GM12878 (cell line): ENCODE results near the gene CDC5L. TPM values are rescaled to one million over a fixed set of nuclear protein-coding genes. Genes with fewer than 3 reads are reported as not detected.

ENCODE experiments used
- ATAC-seq: fragments of 200-7000 bp; cut with Tn5 transposase; 3 replicates; pipeline ENCODE4 v1.9.1; 2020; ENCODE audit warnings: mild to moderate bottlenecking, moderate library complexity
- BruUV-seq: library from RNA; stranded (reverse); fragments of 400-500 nt; replicated peaks from 2 replicates; lab custom pipeline; 2021; lab: Mats Ljungman, UMichigan
- CTCF ChIA-PET: fragments of 300-600 bp; sonication (Branson Sonifier 250); formaldehyde crosslinking; extraction: SDS; loops from one replicate; lab custom pipeline; 2021; ENCODE audit warnings: inconsistent platforms; lab: Yijun Ruan, JAX
- POLR2A ChIA-PET: fragments of 350-600 bp; formaldehyde crosslinking; extraction: SDS; loops from one replicate; lab custom pipeline; 2021; ENCODE audit warnings: inconsistent platforms; lab: Charles Lee
- RAD21 ChIA-PET: fragments of 300-600 bp; sonication (Branson Sonifier 250); formaldehyde crosslinking; loops from one replicate; lab custom pipeline; 2023; ENCODE audit warnings: antibody characterized with exemption; ENCODE audit not compliant: unreplicated experiment; lab: Charles Lee
- SMC1A ChIA-PET: fragments of 300-600 bp; sonication (Branson Sonifier 250); formaldehyde crosslinking; loops from one replicate; lab custom pipeline; 2023; ENCODE audit not compliant: unreplicated experiment, uncharacterized antibody; lab: Charles Lee
- DNase-seq: peaks from one replicate; pipeline ENCODE4 v3.0.0-alpha.2; 2011; ENCODE audit warnings: low read depth, low spot score
- FAIRE-seq: peaks from 3 replicates; lab custom pipeline; 2011; peaks lifted over from hg19 to GRCh38; lab: Jason Lieb, UNC
- H2AFZ ChIP-seq: 2 replicates; pipeline ENCODE4 v1.6.0; 2011; ENCODE audit warnings: low read depth, low read length, control low read depth; ENCODE audit not compliant: control insufficient read depth
- H3K27ac ChIP-seq: 2 replicates; pipeline ENCODE4 v1.5.1; 2011; ENCODE audit warnings: control low read depth; ENCODE audit not compliant: control insufficient read depth, insufficient read depth
- H3K27me3 ChIP-seq, 2 experiments: replicated peaks in 1 of 2; 2 replicates each; pipeline versions ENCODE4 v1.6.0 to v1.6.1; 2011; ENCODE audit warnings: low read length in 1 of 2; ENCODE audit not compliant: control insufficient read depth in 2 of 2, insufficient read depth in 2 of 2
- H3K36me3 ChIP-seq, 2 experiments: 2 replicates each; pipeline ENCODE4 v1.5.1; 2011; ENCODE audit warnings: low read length in 1 of 2; ENCODE audit not compliant: control insufficient read depth in 2 of 2, insufficient read depth in 2 of 2
- H3K4me1 ChIP-seq: 2 replicates; pipeline ENCODE4 v1.6.1; 2011; ENCODE audit warnings: mild to moderate bottlenecking, low read length, moderate library complexity, mixed read lengths; ENCODE audit not compliant: control insufficient read depth, insufficient read depth
- H3K4me2 ChIP-seq: 2 replicates; pipeline ENCODE4 v1.6.0; 2011; ENCODE audit warnings: control low read depth; ENCODE audit not compliant: control insufficient read depth, insufficient read depth
- H3K4me3 ChIP-seq: fragments of 200-600 bp; sonication (generic); 2 replicates; pipeline ENCODE4 v1.5.1; 2016
- H3K79me2 ChIP-seq: 2 replicates; pipeline ENCODE4 v1.6.0; 2011; ENCODE audit warnings: low read length; ENCODE audit not compliant: control insufficient read depth, insufficient read depth
- H3K9ac ChIP-seq: 2 replicates; pipeline ENCODE4 v1.8.0; 2011; ENCODE audit warnings: low read length, control low read depth, mixed read lengths; ENCODE audit not compliant: control insufficient read depth, insufficient read depth
- H3K9me3 ChIP-seq: replicated peaks from 3 replicates; pipeline ENCODE4 v1.5.1; 2011; ENCODE audit warnings: mild to moderate bottlenecking, low read length; ENCODE audit not compliant: control insufficient read depth, insufficient read depth
- H4K20me1 ChIP-seq: 2 replicates; pipeline ENCODE4 v1.6.0; 2011; ENCODE audit not compliant: control insufficient read depth, insufficient read depth
- CBFB ChIP-seq: IDR thresholded peaks from 2 replicates; pipeline ENCODE4 v1.6.1; 2016; ENCODE audit warnings: antibody characterized with exemption, low read depth
- DPF2 ChIP-seq: fragments of 450-650 bp; IDR thresholded peaks from 2 replicates; pipeline ENCODE4 v1.6.1; 2017; ENCODE audit warnings: mild to moderate bottlenecking
- E2F8 ChIP-seq: fragments of 450-650 bp; IDR thresholded peaks from 2 replicates; pipeline ENCODE4 v1.6.1; 2018; ENCODE audit warnings: mild to moderate bottlenecking, low read depth, moderate library complexity; ENCODE audit not compliant: partially characterized antibody
- FOXM1 ChIP-seq: IDR thresholded peaks from 2 replicates; pipeline ENCODE4 v1.6.1; 2012; ENCODE audit warnings: low read depth, mild to moderate bottlenecking, inconsistent platforms, low read length, moderate library complexity
- PML ChIP-seq: IDR thresholded peaks from 2 replicates; pipeline ENCODE4 v1.6.1; 2012; ENCODE audit warnings: low read length, inconsistent platforms
- SMARCA5 ChIP-seq: fragments of 450-650 bp; IDR thresholded peaks from 2 replicates; pipeline ENCODE4 v1.6.1; 2017; ENCODE audit warnings: mild to moderate bottlenecking
- WGBS: methylation state at CpG from one replicate; pipeline ENCODE4 v1.1.6; 2016; ENCODE audit warnings: low lambda C conversion rate; ENCODE audit not compliant: insufficient replicate concordance, insufficient coverage; ENCODE audit errors: missing lambda C conversion rate; 5-methylcytosine and 5-hydroxymethylcytosine counted together
- in situ Hi-C: fragments of 300-500 bp; cut with MboI; formaldehyde crosslinking; loops from 9 replicates; pipeline ENCODE4 v1.14.3; 2018; ENCODE audit warnings: mixed read lengths
- intact Hi-C: fragments of 100-400 bp; cut with micrococcal nuclease; formaldehyde crosslinking; loops from one replicate; pipeline ENCODE4 v1.14.2; 2022; ENCODE audit not compliant: unreplicated experiment
- polyA plus RNA-seq, 11 experiments: library from polyadenylated mRNA; depleted of rRNA in 4 of 11; unstranded in 6 of 11; stranded (reverse) in 5 of 11; fragments of >200 nt; fragmentation: Nextera tagmentation in 4 of 11; fragmentation: Illumina TruSeq in 1 of 11; extraction: Ambion mirVana in 4 of 11; extraction: Trizol in 1 of 11; gene quantifications; 1 replicate in 1 of 11; 2 replicates in 10 of 11; pipeline versions ENCODE4 v1.2.1 to v1.2.3, GENCODE V29; 2011 to 2016; ENCODE audit warnings: inconsistent platforms in 2 of 11, missing spikeins in 2 of 11, low read depth in 1 of 11
- total RNA-seq, 4 experiments: library from RNA; depleted of rRNA in 3 of 4; stranded (reverse); fragments of >200 nt in 3 of 4; fragmentation: Illumina TruSeq in 1 of 4; extraction: Trizol in 1 of 4; gene quantifications; 2 replicates each; pipeline versions ENCODE4 v1.2.1 to v1.2.3, GENCODE V29; 2013 to 2021
- TF ChIP-seq, protein P1 (sequence below): fragments of 450-650 bp; IDR thresholded peaks from 2 replicates; pipeline ENCODE4 v1.6.1; 2016; ENCODE audit warnings: mild to moderate bottlenecking, moderate library complexity, borderline replicate concordance
- TF ChIP-seq, protein P2 (sequence below): IDR thresholded peaks from 2 replicates; pipeline ENCODE4 v1.6.1; 2011; ENCODE audit warnings: low read depth, mild to moderate bottlenecking, low read length, moderate library complexity, borderline replicate concordance; ENCODE audit errors: extremely low read depth

CDC5L gene
- total and polyA plus RNA-seq, 10 of the 15 experiments (the other 5 are each of a cell fraction or from before 2014, with no cell fraction given): 13.2 to 29.4 (median 18.8) TPM

- no TSS peak for BruUV-seq
- H3K4me2 ChIP-seq: no peak overlapping the region
- no peaks in the 10 kb centered on the region for H4K20me1 ChIP-seq
- no peak overlapping the region for H2AFZ ChIP-seq
- SMC1A ChIA-PET: interaction anchor here (1.0 kb wide), 1 partner anchor 10 kb away, joined by 3 read pairs; no protein-coding TSS in a partner anchor
- DNase-seq (no peak), FAIRE-seq (no peak)
- 96% methylated on average over 1 of the region's 1 CpG for WGBS
- H3K27ac ChIP-seq: no peak overlapping the region
- no peak overlapping the region for H3K4me3 ChIP-seq
- peaks cover 11% of the 10 kb centered on the region; the same call in 2 of the 3 replicates for H3K9me3 ChIP-seq
- no peaks in the 10 kb centered on the region for H3K27me3 ChIP-seq
- CTCF ChIA-PET: interaction anchor here (4.7 kb wide), 1 partner anchor 11 kb away, joined by 22 read pairs; no protein-coding TSS in a partner anchor
- no peak overlapping the region for H3K9ac ChIP-seq
- in situ Hi-C loops: no loop called here
- H3K36me3 ChIP-seq: peaks cover 2 to 26% of the 10 kb centered on the region in 2 experiments
- no peaks in the 10 kb centered on the region; the same call in 1 of the 2 replicates for H3K79me2 ChIP-seq
- no peak for TF ChIP-seq CBFB
- TF ChIP-seq SMARCA5: no peak
- TF ChIP-seq PML: no peak
- no peak for TF ChIP-seq FOXM1
- TF ChIP-seq, protein P1, sequence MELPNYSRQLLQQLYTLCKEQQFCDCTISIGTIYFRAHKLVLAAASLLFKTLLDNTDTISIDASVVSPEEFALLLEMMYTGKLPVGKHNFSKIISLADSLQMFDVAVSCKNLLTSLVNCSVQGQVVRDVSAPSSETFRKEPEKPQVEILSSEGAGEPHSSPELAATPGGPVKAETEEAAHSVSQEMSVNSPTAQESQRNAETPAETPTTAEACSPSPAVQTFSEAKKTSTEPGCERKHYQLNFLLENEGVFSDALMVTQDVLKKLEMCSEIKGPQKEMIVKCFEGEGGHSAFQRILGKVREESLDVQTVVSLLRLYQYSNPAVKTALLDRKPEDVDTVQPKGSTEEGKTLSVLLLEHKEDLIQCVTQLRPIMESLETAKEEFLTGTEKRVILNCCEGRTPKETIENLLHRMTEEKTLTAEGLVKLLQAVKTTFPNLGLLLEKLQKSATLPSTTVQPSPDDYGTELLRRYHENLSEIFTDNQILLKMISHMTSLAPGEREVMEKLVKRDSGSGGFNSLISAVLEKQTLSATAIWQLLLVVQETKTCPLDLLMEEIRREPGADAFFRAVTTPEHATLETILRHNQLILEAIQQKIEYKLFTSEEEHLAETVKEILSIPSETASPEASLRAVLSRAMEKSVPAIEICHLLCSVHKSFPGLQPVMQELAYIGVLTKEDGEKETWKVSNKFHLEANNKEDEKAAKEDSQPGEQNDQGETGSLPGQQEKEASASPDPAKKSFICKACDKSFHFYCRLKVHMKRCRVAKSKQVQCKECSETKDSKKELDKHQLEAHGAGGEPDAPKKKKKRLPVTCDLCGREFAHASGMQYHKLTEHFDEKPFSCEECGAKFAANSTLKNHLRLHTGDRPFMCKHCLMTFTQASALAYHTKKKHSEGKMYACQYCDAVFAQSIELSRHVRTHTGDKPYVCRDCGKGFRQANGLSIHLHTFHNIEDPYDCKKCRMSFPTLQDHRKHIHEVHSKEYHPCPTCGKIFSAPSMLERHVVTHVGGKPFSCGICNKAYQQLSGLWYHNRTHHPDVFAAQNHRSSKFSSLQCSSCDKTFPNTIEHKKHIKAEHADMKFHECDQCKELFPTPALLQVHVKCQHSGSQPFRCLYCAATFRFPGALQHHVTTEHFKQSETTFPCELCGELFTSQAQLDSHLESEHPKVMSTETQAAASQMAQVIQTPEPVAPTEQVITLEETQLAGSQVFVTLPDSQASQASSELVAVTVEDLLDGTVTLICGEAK: no peak
- TF ChIP-seq, protein P2, sequence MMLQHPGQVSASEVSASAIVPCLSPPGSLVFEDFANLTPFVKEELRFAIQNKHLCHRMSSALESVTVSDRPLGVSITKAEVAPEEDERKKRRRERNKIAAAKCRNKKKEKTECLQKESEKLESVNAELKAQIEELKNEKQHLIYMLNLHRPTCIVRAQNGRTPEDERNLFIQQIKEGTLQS: no peak
- TF ChIP-seq DPF2: no peak
- TF ChIP-seq E2F8: no peak
- TF ChIP-seq, all 136 proteins: peak for 0
- RAD21 ChIA-PET: no interaction called here
- H3K4me1 ChIP-seq: no peaks in the 10 kb centered on the region
- no peak for ATAC-seq
- intact Hi-C loops: no loop called here
- POLR2A ChIA-PET: no interaction called here
Measured at GRCh38 chr6:44442236-44442635, 54.7 kb downstream of the CDC5L start.
